Tibial nerve (tissue), 3 donors: ENCODE measurements around the gene DDX11.
"Not testable (repeated sequence)": the region's sequence is repeated elsewhere in the genome, so short reads cannot be mapped to it uniquely, and the experiment has no call there.

ENCODE experiments used
- POLR2A ChIP-seq, 2 donors: fragments of 450-650 bp; IDR thresholded peaks; one replicate each; pipeline ENCODE4 v1.6.1; 2017; ENCODE audit warnings: antibody characterized with exemption in 2 of 2, mild to moderate bottlenecking in 2 of 2, moderate library complexity in 2 of 2
- TF ChIP-seq, protein P1 (sequence below), 5 experiments: fragments of 200-600 bp in 3 of 5; fragments of 450-650 bp in 2 of 5; sonication (generic) in 3 of 5; IDR thresholded peaks; one replicate each; pipeline ENCODE4 v1.5.1; 2016 to 2019; ENCODE audit warnings: antibody characterized with exemption in 5 of 5, mild to moderate bottlenecking in 3 of 5, moderate library complexity in 2 of 5

GRCh38 chr12:31067656-31068055 lies 6.0 kb upstream of the DDX11 start:
- TF ChIP-seq, protein P1, sequence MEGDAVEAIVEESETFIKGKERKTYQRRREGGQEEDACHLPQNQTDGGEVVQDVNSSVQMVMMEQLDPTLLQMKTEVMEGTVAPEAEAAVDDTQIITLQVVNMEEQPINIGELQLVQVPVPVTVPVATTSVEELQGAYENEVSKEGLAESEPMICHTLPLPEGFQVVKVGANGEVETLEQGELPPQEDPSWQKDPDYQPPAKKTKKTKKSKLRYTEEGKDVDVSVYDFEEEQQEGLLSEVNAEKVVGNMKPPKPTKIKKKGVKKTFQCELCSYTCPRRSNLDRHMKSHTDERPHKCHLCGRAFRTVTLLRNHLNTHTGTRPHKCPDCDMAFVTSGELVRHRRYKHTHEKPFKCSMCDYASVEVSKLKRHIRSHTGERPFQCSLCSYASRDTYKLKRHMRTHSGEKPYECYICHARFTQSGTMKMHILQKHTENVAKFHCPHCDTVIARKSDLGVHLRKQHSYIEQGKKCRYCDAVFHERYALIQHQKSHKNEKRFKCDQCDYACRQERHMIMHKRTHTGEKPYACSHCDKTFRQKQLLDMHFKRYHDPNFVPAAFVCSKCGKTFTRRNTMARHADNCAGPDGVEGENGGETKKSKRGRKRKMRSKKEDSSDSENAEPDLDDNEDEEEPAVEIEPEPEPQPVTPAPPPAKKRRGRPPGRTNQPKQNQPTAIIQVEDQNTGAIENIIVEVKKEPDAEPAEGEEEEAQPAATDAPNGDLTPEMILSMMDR (IDR thresholded peaks at IDR 0.05): not testable (repeated sequence)
- not testable (repeated sequence) for TF ChIP-seq POLR2A (IDR thresholded peaks at IDR 0.05)
